GM18861 (cell line): ENCODE data around the gene LTBP3.
"Not testable (repeated sequence)": the region's sequence is repeated elsewhere in the genome, so short reads cannot be mapped to it uniquely, and the experiment has no call there.

Source experiments
- ATAC-seq: cut with Tn5 transposase; IDR thresholded peaks from one replicate; pipeline ENCODE4 v1.9.1; 2021; ENCODE audit not compliant: unreplicated experiment

Gene LTBP3

DNA sequence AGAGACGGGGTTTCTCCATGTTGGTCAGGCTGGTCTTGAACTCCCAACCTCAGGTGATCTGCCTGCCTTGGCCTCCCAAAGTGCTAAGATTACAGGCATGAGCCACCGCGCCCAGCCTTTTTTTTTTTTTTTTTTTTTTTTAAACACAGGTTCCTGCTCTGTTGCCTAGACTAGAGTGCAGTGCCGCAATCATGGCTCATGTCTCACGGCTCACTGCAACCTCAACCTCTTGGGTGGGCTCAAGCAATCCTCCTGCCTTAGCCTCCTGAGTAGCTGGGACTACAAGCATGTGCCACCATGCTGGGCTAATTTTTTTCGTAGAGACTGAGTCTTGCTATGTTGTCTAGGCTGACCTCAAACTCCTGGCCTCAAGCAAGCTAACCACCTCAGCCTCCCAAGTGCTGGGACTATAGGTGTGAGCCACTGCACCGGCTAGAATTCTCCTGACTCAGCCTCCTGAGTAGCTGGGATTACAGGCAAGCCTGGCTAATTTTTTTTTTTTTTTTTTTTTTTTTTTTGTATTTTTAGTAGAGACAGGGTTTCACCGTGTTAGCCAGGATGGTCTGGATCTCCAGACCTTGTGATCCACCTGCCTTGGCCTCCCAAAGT lies 39.1 kb downstream of the LTBP3 start:
- not testable (repeated sequence) for ATAC-seq

DNA sequence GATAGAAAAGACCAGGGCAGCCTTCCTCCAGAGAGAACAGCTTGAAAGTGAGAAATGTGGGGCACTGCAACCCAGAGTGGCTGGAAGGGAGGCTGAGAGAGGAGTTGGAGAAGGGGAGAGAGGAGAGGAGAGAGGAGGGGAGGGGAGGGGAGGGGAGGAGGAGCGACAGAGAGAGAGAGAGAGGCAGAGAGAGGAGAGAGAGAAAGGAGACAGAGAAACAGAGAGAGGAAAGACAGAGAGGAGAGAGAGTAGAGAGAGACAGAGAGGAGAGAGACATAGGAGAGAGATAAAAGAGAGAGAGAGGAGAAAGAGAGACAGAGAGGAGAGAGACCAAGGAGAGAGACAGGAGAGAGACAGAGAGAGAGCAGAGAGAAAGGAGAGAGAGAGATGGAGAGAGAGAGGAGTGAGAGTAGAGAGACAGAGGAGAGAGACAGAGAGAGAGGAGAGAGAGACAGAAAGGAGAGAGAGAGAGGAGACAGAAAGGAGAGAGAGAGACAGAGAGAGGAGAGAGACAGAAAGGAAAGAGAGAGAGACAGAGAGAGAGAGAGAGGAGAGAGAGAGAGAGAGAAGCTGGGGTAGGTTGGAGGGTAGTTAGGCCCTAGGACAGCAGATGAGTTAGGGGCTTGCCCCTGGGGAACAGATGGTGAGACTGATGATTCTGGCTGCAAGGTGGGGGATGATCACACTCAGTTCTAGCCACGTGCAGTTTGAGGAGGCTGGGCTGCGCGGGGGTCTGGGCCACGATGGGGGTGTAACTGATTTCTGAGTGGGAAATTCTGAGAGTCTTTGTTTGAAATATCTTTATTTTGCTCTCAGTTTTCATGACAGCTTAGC lies 41.8 kb downstream of the LTBP3 start:
- no peak for ATAC-seq

DNA sequence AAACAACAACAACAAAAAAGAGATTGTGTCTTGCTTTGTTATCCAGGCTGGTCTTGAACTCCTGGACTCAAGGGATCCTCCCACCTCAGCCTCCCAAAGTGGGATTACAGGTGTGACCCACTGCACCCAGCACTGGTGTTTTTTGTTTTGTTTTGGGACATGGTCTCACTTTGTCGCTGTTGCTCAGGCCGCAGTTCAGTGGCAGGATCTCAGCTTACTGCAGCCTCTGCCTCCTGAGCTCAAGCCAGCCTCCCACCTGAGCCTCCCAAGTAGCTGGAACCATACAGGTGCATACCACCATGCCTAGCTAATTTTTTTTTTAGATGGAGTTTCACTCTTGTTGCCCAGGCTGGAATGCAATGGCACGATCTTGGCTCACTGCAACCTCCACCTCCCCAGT lies 45.8 kb downstream of the LTBP3 start:
- not testable (repeated sequence) for ATAC-seq

DNA sequence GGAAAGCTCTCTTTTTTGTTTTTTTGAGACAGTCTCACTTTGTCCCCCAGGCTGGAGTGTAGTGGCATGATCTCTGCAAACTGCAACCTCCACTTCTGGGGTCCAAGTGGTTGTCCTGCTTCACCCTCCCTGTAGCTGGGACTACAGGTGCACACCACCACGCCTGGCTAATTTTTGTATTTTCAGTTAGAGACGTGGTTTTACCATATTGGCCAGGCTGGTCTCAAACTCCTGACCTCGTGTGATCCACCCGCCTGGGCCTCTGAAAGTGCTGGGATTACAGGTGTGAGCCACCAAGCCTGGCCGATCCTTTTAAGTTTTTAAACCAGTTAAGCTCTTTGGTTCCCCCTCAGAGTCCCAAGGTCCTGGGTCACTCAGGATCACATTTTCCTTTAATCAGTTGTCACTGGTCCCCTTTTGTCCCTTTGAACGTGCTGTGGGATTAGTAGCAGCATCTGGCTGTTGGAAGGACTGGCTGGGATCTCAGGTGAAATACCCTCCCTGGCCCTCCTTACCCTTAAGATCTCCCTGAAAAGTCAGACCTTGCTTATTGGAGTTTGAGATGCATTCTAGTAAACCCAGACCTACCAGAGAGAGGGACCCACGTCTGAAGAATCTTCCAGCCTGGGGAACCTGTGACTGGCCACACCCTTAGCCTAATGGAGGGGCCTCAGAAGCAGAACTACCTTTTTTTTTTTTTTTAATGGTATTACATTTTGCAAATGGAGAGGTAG lies 51.2 kb downstream of the LTBP3 start:
- ATAC-seq, result peak; percentile 22

DNA sequence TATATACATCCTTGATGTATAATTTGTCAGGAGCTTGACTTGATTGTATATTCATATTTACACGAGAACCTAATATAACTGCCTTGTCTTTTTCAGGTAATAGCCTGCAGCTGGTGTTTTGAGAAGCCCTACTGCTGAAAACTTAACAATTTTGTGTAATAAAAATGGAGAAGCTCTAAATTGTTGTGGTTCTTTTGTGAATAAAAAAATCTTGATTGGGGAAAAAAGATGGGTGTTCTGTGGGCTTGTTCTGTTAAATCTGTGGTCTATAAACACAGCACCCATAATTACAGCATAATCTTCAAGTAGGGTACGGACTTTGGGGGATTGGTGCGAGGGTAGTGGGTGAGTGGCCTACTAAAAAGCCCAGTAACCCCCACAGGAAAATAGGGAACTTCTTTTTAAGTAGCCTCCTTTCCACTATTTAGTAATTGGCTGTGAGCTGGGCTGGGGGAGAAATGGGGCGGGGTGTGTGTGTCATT lies 51.8 kb downstream of the LTBP3 start:
- no peak for ATAC-seq

DNA sequence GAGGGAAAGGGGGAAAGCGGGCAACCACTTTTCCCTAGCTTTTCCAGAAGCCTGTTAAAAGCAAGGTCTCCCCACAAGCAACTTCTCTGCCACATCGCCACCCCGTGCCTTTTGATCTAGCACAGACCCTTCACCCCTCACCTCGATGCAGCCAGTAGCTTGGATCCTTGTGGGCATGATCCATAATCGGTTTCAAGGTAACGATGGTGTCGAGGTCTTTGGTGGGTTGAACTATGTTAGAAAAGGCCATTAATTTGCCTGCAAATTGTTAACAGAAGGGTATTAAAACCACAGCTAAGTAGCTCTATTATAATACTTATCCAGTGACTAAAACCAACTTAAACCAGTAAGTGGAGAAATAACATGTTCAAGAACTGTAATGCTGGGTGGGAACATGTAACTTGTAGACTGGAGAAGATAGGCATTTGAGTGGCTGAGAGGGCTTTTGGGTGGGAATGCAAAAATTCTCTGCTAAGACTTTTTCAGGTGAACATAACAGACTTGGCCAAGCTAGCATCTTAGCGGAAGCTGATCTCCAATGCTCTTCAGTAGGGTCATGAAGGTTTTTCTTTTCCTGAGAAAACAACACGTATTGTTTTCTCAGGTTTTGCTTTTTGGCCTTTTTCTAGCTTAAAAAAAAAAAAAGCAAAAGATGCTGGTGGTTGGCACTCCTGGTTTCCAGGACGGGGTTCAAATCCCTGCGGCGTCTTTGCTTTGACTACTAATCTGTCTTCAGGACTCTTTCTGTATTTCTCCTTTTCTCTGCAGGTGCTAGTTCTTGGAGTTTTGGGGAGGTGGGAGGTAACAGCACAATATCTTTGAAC lies 52.5 kb downstream of the LTBP3 start:
- no peak for ATAC-seq

DNA sequence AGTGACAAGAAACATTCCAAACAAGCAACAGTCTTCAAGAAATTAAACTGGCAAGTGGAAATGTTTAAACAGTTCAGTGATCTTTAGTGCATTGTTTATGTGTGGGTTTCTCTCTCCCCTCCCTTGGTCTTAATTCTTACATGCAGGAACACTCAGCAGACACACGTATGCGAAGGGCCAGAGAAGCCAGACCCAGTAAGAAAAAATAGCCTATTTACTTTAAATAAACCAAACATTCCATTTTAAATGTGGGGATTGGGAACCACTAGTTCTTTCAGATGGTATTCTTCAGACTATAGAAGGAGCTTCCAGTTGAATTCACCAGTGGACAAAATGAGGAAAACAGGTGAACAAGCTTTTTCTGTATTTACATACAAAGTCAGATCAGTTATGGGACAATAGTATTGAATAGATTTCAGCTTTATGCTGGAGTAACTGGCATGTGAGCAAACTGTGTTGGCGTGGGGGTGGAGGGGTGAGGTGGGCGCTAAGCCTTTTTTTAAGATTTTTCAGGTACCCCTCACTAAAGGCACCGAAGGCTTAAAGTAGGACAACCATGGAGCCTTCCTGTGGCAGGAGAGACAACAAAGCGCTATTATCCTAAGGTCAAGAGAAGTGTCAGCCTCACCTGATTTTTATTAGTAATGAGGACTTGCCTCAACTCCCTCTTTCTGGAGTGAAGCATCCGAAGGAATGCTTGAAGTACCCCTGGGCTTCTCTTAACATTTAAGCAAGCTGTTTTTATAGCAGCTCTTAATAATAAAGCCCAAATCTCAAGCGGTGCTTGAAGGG lies 53.3 kb downstream of the LTBP3 start:
- no peak for ATAC-seq

DNA sequence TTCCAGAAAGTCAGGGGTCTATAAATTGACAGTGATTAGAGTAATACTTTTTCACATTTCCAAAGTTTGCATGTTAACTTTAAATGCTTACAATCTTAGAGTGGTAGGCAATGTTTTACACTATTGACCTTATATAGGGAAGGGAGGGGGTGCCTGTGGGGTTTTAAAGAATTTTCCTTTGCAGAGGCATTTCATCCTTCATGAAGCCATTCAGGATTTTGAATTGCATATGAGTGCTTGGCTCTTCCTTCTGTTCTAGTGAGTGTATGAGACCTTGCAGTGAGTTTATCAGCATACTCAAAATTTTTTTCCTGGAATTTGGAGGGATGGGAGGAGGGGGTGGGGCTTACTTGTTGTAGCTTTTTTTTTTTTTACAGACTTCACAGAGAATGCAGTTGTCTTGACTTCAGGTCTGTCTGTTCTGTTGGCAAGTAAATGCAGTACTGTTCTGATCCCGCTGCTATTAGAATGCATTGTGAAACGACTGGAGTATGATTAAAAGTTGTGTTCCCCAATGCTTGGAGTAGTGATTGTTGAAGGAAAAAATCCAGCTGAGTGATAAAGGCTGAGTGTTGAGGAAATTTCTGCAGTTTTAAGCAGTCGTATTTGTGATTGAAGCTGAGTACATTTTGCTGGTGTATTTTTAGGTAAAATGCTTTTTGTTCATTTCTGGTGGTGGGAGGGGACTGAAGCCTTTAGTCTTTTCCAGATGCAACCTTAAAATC lies 54.0 kb downstream of the LTBP3 start:
- no peak for ATAC-seq

DNA sequence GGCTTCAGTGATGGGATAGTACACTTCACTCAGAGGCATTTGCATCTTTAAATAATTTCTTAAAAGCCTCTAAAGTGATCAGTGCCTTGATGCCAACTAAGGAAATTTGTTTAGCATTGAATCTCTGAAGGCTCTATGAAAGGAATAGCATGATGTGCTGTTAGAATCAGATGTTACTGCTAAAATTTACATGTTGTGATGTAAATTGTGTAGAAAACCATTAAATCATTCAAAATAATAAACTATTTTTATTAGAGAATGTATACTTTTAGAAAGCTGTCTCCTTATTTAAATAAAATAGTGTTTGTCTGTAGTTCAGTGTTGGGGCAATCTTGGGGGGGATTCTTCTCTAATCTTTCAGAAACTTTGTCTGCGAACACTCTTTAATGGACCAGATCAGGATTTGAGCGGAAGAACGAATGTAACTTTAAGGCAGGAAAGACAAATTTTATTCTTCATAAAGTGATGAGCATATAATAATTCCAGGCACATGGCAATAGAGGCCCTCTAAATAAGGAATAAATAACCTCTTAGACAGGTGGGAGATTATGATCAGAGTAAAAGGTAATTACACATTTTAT lies 54.7 kb downstream of the LTBP3 start:
- no peak for ATAC-seq

DNA sequence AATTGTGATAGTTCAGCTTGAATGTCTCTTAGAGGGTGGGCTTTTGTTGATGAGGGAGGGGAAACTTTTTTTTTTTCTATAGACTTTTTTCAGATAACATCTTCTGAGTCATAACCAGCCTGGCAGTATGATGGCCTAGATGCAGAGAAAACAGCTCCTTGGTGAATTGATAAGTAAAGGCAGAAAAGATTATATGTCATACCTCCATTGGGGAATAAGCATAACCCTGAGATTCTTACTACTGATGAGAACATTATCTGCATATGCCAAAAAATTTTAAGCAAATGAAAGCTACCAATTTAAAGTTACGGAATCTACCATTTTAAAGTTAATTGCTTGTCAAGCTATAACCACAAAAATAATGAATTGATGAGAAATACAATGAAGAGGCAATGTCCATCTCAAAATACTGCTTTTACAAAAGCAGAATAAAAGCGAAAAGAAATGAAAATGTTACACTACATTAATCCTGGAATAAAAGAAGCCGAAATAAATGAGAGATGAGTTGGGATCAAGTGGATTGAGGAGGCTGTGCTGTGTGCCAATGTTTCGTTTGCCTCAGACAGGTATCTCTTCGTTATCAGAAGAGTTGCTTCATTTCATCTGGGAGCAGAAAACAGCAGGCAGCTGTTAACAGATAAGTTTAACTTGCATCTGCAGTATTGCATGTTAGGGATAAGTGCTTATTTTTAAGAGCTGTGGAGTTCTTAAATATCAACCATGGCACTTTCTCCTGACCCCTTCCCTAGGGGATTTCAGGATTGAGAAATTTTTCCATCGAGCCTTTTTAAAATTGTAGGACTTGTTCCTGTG lies 55.4 kb downstream of the LTBP3 start:
- no peak for ATAC-seq

DNA sequence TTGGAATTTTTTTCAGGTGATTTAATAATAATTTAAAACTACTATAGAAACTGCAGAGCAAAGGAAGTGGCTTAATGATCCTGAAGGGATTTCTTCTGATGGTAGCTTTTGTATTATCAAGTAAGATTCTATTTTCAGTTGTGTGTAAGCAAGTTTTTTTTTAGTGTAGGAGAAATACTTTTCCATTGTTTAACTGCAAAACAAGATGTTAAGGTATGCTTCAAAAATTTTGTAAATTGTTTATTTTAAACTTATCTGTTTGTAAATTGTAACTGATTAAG lies 55.9 kb downstream of the LTBP3 start:
- ATAC-seq, result no peak

DNA sequence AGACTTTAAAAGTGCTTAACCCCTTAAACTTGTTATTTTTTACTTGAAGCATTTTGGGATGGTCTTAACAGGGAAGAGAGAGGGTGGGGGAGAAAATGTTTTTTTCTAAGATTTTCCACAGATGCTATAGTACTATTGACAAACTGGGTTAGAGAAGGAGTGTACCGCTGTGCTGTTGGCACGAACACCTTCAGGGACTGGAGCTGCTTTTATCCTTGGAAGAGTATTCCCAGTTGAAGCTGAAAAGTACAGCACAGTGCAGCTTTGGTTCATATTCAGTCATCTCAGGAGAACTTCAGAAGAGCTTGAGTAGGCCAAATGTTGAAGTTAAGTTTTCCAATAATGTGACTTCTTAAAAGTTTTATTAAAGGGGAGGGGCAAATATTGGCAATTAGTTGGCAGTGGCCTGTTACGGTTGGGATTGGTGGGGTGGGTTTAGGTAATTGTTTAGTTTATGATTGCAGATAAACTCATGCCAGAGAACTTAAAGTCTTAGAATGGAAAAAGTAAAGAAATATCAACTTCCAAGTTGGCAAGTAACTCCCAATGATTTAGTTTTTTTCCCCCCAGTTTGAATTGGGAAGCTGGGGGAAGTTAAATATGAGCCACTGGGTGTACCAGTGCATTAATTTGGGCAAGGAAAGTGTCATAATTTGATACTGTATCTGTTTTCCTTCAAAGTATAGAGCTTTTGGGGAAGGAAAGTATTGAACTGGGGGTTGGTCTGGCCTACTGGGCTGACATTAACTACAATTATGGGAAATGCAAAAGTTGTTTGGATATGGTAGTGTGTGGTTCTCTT lies 56.5 kb downstream of the LTBP3 start:
- no peak for ATAC-seq

DNA sequence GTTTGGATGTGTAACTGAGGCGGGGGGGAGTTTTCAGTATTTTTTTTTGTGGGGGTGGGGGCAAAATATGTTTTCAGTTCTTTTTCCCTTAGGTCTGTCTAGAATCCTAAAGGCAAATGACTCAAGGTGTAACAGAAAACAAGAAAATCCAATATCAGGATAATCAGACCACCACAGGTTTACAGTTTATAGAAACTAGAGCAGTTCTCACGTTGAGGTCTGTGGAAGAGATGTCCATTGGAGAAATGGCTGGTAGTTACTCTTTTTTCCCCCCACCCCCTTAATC lies 57.0 kb downstream of the LTBP3 start:
- ATAC-seq, result no peak

DNA sequence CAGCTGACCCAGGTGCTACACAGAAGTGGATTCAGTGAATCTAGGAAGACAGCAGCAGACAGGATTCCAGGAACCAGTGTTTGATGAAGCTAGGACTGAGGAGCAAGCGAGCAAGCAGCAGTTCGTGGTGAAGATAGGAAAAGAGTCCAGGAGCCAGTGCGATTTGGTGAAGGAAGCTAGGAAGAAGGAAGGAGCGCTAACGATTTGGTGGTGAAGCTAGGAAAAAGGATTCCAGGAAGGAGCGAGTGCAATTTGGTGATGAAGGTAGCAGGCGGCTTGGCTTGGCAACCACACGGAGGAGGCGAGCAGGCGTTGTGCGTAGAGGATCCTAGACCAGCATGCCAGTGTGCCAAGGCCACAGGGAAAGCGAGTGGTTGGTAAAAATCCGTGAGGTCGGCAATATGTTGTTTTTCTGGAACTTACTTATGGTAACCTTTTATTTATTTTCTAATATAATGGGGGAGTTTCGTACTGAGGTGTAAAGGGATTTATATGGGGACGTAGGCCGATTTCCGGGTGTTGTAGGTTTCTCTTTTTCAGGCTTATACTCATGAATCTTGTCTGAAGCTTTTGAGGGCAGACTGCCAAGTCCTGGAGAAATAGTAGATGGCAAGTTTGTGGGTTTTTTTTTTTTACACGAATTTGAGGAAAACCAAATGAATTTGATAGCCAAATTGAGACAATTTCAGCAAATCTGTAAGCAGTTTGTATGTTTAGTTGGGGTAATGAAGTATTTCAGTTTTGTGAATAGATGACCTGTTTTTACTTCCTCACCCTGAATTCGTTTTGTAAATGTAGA lies 57.6 kb downstream of the LTBP3 start:
- no peak for ATAC-seq

DNA sequence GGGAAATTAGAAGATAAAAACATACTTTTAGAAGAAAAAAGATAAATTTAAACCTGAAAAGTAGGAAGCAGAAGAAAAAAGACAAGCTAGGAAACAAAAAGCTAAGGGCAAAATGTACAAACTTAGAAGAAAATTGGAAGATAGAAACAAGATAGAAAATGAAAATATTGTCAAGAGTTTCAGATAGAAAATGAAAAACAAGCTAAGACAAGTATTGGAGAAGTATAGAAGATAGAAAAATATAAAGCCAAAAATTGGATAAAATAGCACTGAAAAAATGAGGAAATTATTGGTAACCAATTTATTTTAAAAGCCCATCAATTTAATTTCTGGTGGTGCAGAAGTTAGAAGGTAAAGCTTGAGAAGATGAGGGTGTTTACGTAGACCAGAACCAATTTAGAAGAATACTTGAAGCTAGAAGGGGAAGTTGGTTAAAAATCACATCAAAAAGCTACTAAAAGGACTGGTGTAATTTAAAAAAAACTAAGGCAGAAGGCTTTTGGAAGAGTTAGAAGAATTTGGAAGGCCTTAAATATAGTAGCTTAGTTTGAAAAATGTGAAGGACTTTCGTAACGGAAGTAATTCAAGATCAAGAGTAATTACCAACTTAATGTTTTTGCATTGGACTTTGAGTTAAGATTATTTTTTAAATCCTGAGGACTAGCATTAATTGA lies 58.3 kb downstream of the LTBP3 start:
- no peak for ATAC-seq

DNA sequence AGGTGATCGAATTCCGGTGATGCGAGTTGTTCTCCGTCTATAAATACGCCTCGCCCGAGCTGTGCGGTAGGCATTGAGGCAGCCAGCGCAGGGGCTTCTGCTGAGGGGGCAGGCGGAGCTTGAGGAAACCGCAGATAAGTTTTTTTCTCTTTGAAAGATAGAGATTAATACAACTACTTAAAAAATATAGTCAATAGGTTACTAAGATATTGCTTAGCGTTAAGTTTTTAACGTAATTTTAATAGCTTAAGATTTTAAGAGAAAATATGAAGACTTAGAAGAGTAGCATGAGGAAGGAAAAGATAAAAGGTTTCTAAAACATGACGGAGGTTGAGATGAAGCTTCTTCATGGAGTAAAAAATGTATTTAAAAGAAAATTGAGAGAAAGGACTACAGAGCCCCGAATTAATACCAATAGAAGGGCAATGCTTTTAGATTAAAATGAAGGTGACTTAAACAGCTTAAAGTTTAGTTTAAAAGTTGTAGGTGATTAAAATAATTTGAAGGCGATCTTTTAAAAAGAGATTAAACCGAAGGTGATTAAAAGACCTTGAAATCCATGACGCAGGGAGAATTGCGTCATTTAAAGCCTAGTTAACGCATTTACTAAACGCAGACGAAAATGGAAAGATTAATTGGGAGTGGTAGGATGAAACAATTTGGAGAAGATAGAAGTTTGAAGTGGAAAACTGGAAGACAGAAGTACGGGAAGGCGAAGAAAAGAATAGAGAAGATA lies 59.0 kb downstream of the LTBP3 start, which contains the start of gene MALAT1:
Gene MALAT1 (plus strand): TSS at position 69 of the 736 bp plus-strand sequence.
- peak; percentile 26 for ATAC-seq
